HL-60 (cell line): ENCODE results near the gene DTWD2.

ENCODE experiments used
- DNase-seq, 2 experiments: peaks; one replicate each; pipeline ENCODE4 v3.0.0-alpha.2; 2010 to 2020; ENCODE audit warnings: low read depth in 1 of 2, low spot score in 1 of 2
- H3K27ac ChIP-seq: fragments of 250-450 bp; sonication (Bioruptor Pico); replicated peaks from 2 replicates; pipeline ENCODE4 v1.5.1; 2020; ENCODE audit warnings: mild to moderate bottlenecking, moderate library complexity
- H3K27me3 ChIP-seq: fragments of 250-450 bp; sonication (Bioruptor Pico); 2 replicates; pipeline ENCODE4 v1.5.1; 2021; ENCODE audit warnings: mild to moderate bottlenecking, moderate library complexity; ENCODE audit not compliant: insufficient read depth, poor library complexity, severe bottlenecking
- H3K4me3 ChIP-seq: replicated peaks from 2 replicates; pipeline ENCODE4 v1.5.1; 2011; ENCODE audit warnings: mild to moderate bottlenecking, control low read depth, low read length; ENCODE audit not compliant: insufficient read depth
- GABPA ChIP-seq: IDR thresholded peaks from 2 replicates; pipeline ENCODE4 v1.6.1; 2012; ENCODE audit warnings: low read depth
- POLR2AphosphoS5 ChIP-seq: IDR thresholded peaks from 2 replicates; pipeline ENCODE4 v1.6.1; 2012; ENCODE audit warnings: low read depth
- SPI1 ChIP-seq: IDR thresholded peaks from 2 replicates; pipeline ENCODE4 v1.6.1; 2012; ENCODE audit warnings: low read depth, mild to moderate bottlenecking, borderline replicate concordance
- TF ChIP-seq, protein P1 (sequence below): IDR thresholded peaks from 2 replicates; pipeline ENCODE4 v1.6.1; 2012; ENCODE audit warnings: low read depth; ENCODE audit not compliant: insufficient replicate concordance
- TF ChIP-seq, protein P2 (sequence below): IDR thresholded peaks from one replicate; pipeline ENCODE4 v1.5.1; 2011; ENCODE audit warnings: low read length, control low read depth, inconsistent platforms; ENCODE audit not compliant: insufficient read depth

Gene DTWD2

DNA sequence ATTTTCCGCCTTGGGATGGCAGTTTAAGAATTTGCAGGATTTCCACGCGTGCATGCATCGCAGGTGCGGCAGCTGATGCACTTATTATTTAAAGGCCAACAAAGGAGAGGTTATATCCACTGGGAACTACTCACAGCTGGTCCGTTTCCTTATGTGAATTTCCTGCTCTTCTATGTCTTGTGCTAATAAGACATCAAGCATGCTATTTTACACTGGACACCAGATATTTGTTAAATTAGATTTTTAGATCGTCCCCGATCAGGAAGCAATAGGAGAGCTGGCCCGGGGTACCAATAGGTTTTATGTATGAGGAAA, 476 bp upstream of the DTWD2 start:
- Histone ChIP-seq H3K27me3 (no peaks in the 10 kb centered on the region), H3K4me3 (peak overlapping the region; percentile 54), H3K27ac (peak overlapping the region; percentile 67)
- TF ChIP-seq SPI1 = no peak
- TF ChIP-seq, protein P1, sequence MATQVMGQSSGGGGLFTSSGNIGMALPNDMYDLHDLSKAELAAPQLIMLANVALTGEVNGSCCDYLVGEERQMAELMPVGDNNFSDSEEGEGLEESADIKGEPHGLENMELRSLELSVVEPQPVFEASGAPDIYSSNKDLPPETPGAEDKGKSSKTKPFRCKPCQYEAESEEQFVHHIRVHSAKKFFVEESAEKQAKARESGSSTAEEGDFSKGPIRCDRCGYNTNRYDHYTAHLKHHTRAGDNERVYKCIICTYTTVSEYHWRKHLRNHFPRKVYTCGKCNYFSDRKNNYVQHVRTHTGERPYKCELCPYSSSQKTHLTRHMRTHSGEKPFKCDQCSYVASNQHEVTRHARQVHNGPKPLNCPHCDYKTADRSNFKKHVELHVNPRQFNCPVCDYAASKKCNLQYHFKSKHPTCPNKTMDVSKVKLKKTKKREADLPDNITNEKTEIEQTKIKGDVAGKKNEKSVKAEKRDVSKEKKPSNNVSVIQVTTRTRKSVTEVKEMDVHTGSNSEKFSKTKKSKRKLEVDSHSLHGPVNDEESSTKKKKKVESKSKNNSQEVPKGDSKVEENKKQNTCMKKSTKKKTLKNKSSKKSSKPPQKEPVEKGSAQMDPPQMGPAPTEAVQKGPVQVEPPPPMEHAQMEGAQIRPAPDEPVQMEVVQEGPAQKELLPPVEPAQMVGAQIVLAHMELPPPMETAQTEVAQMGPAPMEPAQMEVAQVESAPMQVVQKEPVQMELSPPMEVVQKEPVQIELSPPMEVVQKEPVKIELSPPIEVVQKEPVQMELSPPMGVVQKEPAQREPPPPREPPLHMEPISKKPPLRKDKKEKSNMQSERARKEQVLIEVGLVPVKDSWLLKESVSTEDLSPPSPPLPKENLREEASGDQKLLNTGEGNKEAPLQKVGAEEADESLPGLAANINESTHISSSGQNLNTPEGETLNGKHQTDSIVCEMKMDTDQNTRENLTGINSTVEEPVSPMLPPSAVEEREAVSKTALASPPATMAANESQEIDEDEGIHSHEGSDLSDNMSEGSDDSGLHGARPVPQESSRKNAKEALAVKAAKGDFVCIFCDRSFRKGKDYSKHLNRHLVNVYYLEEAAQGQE = no peak
- TF ChIP-seq GABPA = no peak
- TF ChIP-seq POLR2AphosphoS5 = no peak
- TF ChIP-seq, protein P2, sequence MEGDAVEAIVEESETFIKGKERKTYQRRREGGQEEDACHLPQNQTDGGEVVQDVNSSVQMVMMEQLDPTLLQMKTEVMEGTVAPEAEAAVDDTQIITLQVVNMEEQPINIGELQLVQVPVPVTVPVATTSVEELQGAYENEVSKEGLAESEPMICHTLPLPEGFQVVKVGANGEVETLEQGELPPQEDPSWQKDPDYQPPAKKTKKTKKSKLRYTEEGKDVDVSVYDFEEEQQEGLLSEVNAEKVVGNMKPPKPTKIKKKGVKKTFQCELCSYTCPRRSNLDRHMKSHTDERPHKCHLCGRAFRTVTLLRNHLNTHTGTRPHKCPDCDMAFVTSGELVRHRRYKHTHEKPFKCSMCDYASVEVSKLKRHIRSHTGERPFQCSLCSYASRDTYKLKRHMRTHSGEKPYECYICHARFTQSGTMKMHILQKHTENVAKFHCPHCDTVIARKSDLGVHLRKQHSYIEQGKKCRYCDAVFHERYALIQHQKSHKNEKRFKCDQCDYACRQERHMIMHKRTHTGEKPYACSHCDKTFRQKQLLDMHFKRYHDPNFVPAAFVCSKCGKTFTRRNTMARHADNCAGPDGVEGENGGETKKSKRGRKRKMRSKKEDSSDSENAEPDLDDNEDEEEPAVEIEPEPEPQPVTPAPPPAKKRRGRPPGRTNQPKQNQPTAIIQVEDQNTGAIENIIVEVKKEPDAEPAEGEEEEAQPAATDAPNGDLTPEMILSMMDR = no peak
- DNase-seq = no peak

DNA sequence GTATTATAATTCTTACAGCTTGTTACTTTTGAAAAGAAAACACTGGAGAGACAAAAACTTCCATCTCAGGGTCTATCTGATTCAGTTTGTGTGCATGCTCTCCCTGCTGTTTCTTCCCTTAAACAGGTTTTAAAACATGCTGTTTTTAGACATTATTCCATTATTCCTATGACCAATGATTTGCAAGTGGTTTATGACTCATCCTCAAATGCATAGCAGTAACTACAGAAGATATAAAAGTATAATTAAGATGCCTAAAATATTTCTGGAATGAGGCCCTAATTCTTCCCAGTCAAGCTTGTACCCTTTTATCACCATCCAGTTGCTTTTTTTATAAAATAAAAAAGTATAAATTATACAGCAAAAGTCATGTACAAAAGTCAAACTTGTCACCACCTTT, 3.7 kb downstream of the DTWD2 start:
- Histone ChIP-seq H3K4me3 (no peak overlapping the region), H3K27ac (no peak overlapping the region), H3K27me3 (no peaks in the 10 kb centered on the region)
- no peak for TF ChIP-seq GABPA
- no peak for TF ChIP-seq POLR2AphosphoS5
- no peak for TF ChIP-seq SPI1
- TF ChIP-seq, protein P2 = no peak
- TF ChIP-seq, protein P1 = no peak
- DNase-seq = no peak

DNA sequence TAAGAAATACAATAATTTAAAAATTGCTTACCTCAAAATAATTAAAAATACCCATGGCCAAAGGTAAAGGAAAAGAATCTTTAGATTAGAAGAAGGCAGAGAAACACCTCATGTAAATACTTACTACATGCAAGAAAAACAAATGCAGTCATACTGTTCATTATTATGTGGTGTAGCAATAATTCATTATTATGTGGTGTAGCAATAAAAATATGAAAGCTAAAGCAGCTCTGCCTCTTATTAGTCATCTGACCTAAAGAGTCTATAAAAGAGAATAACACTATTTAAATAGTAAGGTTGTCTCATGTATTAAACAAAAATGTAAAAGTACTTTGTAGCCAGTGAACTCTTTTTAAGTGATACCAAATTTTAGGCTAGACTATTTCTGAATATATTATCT, 6.6 kb downstream of the DTWD2 start:
- no peak for DNase-seq
- no peak overlapping the region for H3K27ac ChIP-seq
- TF ChIP-seq SPI1 (no peak), GABPA (no peak), POLR2AphosphoS5 (no peak)
- TF ChIP-seq, protein P1 = no peak
- TF ChIP-seq, protein P2 = no peak
- no peaks in the 10 kb centered on the region for H3K27me3 ChIP-seq
- H3K4me3 ChIP-seq = no peak overlapping the region
